Neural cell (in vitro differentiated cells): ENCODE measurements around the gene ZBTB7B.

Experiments used
- CTCF ChIP-seq: fragments of 450-650 bp; IDR thresholded peaks from 2 replicates; pipeline ENCODE4 v1.5.1; 2014; ENCODE audit warnings: antibody characterized with exemption, mild to moderate bottlenecking, moderate library complexity; ENCODE audit not compliant: poor library complexity, severe bottlenecking
- EP300 ChIP-seq: fragments of 450-650 bp; conservative IDR thresholded peaks from 2 replicates; pipeline ENCODE4 v1.6.1; 2014; ENCODE audit warnings: antibody characterized with exemption, mild to moderate bottlenecking, moderate library complexity; ENCODE audit not compliant: poor library complexity, severe bottlenecking
- EZH2 ChIP-seq: fragments of 200-600, 300-800 bp; shearing (Covaris generic), sonication (generic); IDR thresholded peaks from 2 replicates; pipeline ENCODE4 v1.6.1; 2014; ENCODE audit warnings: antibody characterized with exemption, low read length, borderline replicate concordance, mild to moderate bottlenecking; ENCODE audit not compliant: insufficient read depth, poor library complexity, severe bottlenecking
- SMC3 ChIP-seq: fragments of 450-650 bp; conservative IDR thresholded peaks from 2 replicates; pipeline ENCODE4 v1.6.1; 2014; ENCODE audit warnings: antibody characterized with exemption, mild to moderate bottlenecking, moderate library complexity; ENCODE audit not compliant: poor library complexity

GRCh38 chr1:155044365-155044764, 41.8 kb downstream of the ZBTB7B start:
- TF ChIP-seq EZH2: no peak
- TF ChIP-seq CTCF: no peak
- TF ChIP-seq EP300: no peak
- no peak for TF ChIP-seq SMC3
